Mucosa of stomach (tissue), 1 donor: ENCODE measurements around the gene PRSS35.

Experiments
- H3K27me3 ChIP-seq: one replicate; pipeline ENCODE4 v1.7.0; 2013; ENCODE audit warnings: mild to moderate bottlenecking, low read length; ENCODE audit not compliant: control insufficient read depth, insufficient read depth
- H3K36me3 ChIP-seq: one replicate; pipeline ENCODE4 v1.7.0; 2013; ENCODE audit warnings: low read length; ENCODE audit not compliant: control insufficient read depth, insufficient read depth
- H3K4me1 ChIP-seq: one replicate; pipeline ENCODE4 v1.7.0; 2013; ENCODE audit warnings: mild to moderate bottlenecking, low read length; ENCODE audit not compliant: control insufficient read depth, insufficient read depth
- H3K4me3 ChIP-seq: one replicate; pipeline ENCODE4 v1.7.0; 2013; ENCODE audit warnings: low read length
- H3K9ac ChIP-seq: one replicate; pipeline ENCODE4 v1.7.0; 2013; ENCODE audit warnings: mild to moderate bottlenecking, low read length, moderate library complexity
- H3K9me3 ChIP-seq: one replicate; pipeline ENCODE4 v1.7.0; 2013; ENCODE audit warnings: mild to moderate bottlenecking, low read length, moderate library complexity; ENCODE audit not compliant: control insufficient read depth
- donor health status: Pancreatic carcinoma.

The PRSS35 gene

GRCh38 chr6:83511901-83512681 is at the start of gene PRSS35:
TSS of gene PRSS35 (plus strand) at chr6:83512534. CDS start at chr6:83523442, 10,908 bp downstream.
- H3K9ac ChIP-seq, result peak within 1 kb of the TSS; percentile 15
- peak within 1 kb of the TSS; percentile 53 for H3K4me3 ChIP-seq
- H3K27me3 ChIP-seq, result no peaks in the 10 kb centered on the region
- H3K4me1 ChIP-seq, result peaks cover 5% of the 10 kb centered on the region
- H3K9me3 ChIP-seq, result no peaks in the 10 kb centered on the region
- no peaks in the 10 kb centered on the region for H3K36me3 ChIP-seq

GRCh38 chr6:83463886-83464285 is 48.4 kb upstream of the PRSS35 start:
- Histone ChIP-seq H3K27me3 (no peaks in the 10 kb centered on the region), H3K9ac (no peak overlapping the region), H3K4me3 (no peak overlapping the region)

GRCh38 chr6:83464381-83465140 is 47.8 kb upstream of the PRSS35 start:
- H3K27me3 ChIP-seq, result no peaks in the 10 kb centered on the region
- H3K36me3 ChIP-seq, result no peaks in the 10 kb centered on the region
- no peak overlapping the region for H3K4me3 ChIP-seq
- peaks cover 4% of the 10 kb centered on the region for H3K4me1 ChIP-seq
- H3K9ac ChIP-seq, result no peak overlapping the region
- H3K9me3 ChIP-seq, result no peaks in the 10 kb centered on the region

More at GRCh38 chr6:83463886-83464285, 48.4 kb upstream of the PRSS35 start:
- no peaks in the 10 kb centered on the region for H3K36me3 ChIP-seq
- no peaks in the 10 kb centered on the region for H3K9me3 ChIP-seq
- H3K4me1 ChIP-seq, result peaks cover 6% of the 10 kb centered on the region

- no peaks in the 10 kb centered on the region for H3K4me1 ChIP-seq
- H3K36me3 ChIP-seq, result no peaks in the 10 kb centered on the region
- no peaks in the 10 kb centered on the region for H3K27me3 ChIP-seq
- no peak overlapping the region for H3K9ac ChIP-seq
- no peaks in the 10 kb centered on the region for H3K9me3 ChIP-seq
- no peak overlapping the region for H3K4me3 ChIP-seq
Measured at GRCh38 chr6:83466328-83466727, 46.0 kb upstream of the PRSS35 start.

GRCh38 chr6:83467620-83468036 is 44.7 kb upstream of the PRSS35 start:
- Histone ChIP-seq H3K27me3 (no peaks in the 10 kb centered on the region), H3K36me3 (no peaks in the 10 kb centered on the region), H3K4me3 (no peak overlapping the region), H3K9ac (no peak overlapping the region), H3K9me3 (no peaks in the 10 kb centered on the region), H3K4me1 (no peaks in the 10 kb centered on the region)

GRCh38 chr6:83470001-83470400 is 42.3 kb upstream of the PRSS35 start:
- no peaks in the 10 kb centered on the region for H3K36me3 ChIP-seq
- no peaks in the 10 kb centered on the region for H3K9me3 ChIP-seq
- H3K4me3 ChIP-seq, result no peak overlapping the region
- H3K9ac ChIP-seq, result no peak overlapping the region
- H3K27me3 ChIP-seq, result no peaks in the 10 kb centered on the region
- H3K4me1 ChIP-seq, result no peaks in the 10 kb centered on the region

- no peak overlapping the region for H3K4me3 ChIP-seq
- no peaks in the 10 kb centered on the region for H3K9me3 ChIP-seq
- H3K36me3 ChIP-seq, result no peaks in the 10 kb centered on the region
- no peaks in the 10 kb centered on the region for H3K4me1 ChIP-seq
- H3K27me3 ChIP-seq, result no peaks in the 10 kb centered on the region
- H3K9ac ChIP-seq, result no peak overlapping the region
Measured at GRCh38 chr6:83470587-83470986, 41.7 kb upstream of the PRSS35 start.

- H3K9me3 ChIP-seq, result no peaks in the 10 kb centered on the region
- H3K36me3 ChIP-seq, result no peaks in the 10 kb centered on the region
- no peaks in the 10 kb centered on the region for H3K4me1 ChIP-seq
- H3K27me3 ChIP-seq, result no peaks in the 10 kb centered on the region
- H3K9ac ChIP-seq, result no peak overlapping the region
- H3K4me3 ChIP-seq, result no peak overlapping the region
Measured at GRCh38 chr6:83472767-83473166, 39.6 kb upstream of the PRSS35 start.

GRCh38 chr6:83474309-83474708 is 38.0 kb upstream of the PRSS35 start:
- H3K4me1 ChIP-seq, result no peaks in the 10 kb centered on the region
- H3K4me3 ChIP-seq, result no peak overlapping the region
- no peaks in the 10 kb centered on the region for H3K27me3 ChIP-seq
- H3K9ac ChIP-seq, result no peak overlapping the region
- no peaks in the 10 kb centered on the region for H3K9me3 ChIP-seq
- no peaks in the 10 kb centered on the region for H3K36me3 ChIP-seq

- no peak overlapping the region for H3K4me3 ChIP-seq
- no peaks in the 10 kb centered on the region for H3K4me1 ChIP-seq
- no peaks in the 10 kb centered on the region for H3K9me3 ChIP-seq
- H3K9ac ChIP-seq, result no peak overlapping the region
- H3K36me3 ChIP-seq, result no peaks in the 10 kb centered on the region
- no peaks in the 10 kb centered on the region for H3K27me3 ChIP-seq
Measured at GRCh38 chr6:83476971-83477370, 35.4 kb upstream of the PRSS35 start.

GRCh38 chr6:83479389-83479788 is 32.9 kb upstream of the PRSS35 start:
- Histone ChIP-seq H3K4me1 (no peaks in the 10 kb centered on the region), H3K4me3 (no peak overlapping the region), H3K27me3 (no peaks in the 10 kb centered on the region), H3K36me3 (no peaks in the 10 kb centered on the region), H3K9me3 (no peaks in the 10 kb centered on the region), H3K9ac (no peak overlapping the region)

- Histone ChIP-seq H3K4me1 (no peaks in the 10 kb centered on the region), H3K9ac (no peak overlapping the region), H3K4me3 (no peak overlapping the region), H3K9me3 (no peaks in the 10 kb centered on the region), H3K27me3 (no peaks in the 10 kb centered on the region), H3K36me3 (no peaks in the 10 kb centered on the region)
Measured at GRCh38 chr6:83480470-83480869, 31.9 kb upstream of the PRSS35 start.
